ENCODE measurements around the gene RNF125.
"Not testable (repeated sequence)": the region's sequence is repeated elsewhere in the genome, so short reads cannot be mapped to it uniquely, and the experiment has no call there.

The RNF125 gene

GRCh38 chr18:32018331-32019250 lies at the start of gene RNF125:
Gene RNF125, plus strand, starts transcription at chr18:32018825. Its CDS starts 39 bp downstream, at chr18:32018864.
- DNase-seq, result peak; percentile 73

- DNase-seq, result no peak
These were observed 48.0 kb upstream of the RNF125 start for GRCh38 chr18:31970617-31971016.

- DNase-seq, result no peak
These were observed 44.6 kb upstream of the RNF125 start for GRCh38 chr18:31973929-31974546.

GRCh38 chr18:31976242-31976641 lies 42.4 kb upstream of the RNF125 start:
- no peak for DNase-seq

- peak; percentile 32 for DNase-seq
These were observed 41.3 kb upstream of the RNF125 start for GRCh38 chr18:31977270-31977872.

- DNase-seq, result no peak
These were observed 40.0 kb upstream of the RNF125 start for GRCh38 chr18:31978616-31979015.

GRCh38 chr18:31979714-31980113 lies 38.9 kb upstream of the RNF125 start:
- no peak for DNase-seq

GRCh38 chr18:31980863-31981262 lies 37.8 kb upstream of the RNF125 start:
- no peak for DNase-seq

- DNase-seq, result no peak
These were observed 35.6 kb upstream of the RNF125 start for GRCh38 chr18:31983020-31983419.

GRCh38 chr18:31983976-31984375 lies 34.6 kb upstream of the RNF125 start:
- DNase-seq, result no peak

- no peak for DNase-seq
These were observed 27.8 kb upstream of the RNF125 start for GRCh38 chr18:31990823-31991222.

- no peak for DNase-seq
These were observed 22.6 kb upstream of the RNF125 start for GRCh38 chr18:31996007-31996406.

- DNase-seq, result no peak
These were observed 19.7 kb upstream of the RNF125 start for GRCh38 chr18:31998880-31999412.

- not testable (repeated sequence) for DNase-seq
These were observed 17.5 kb upstream of the RNF125 start for GRCh38 chr18:32001141-32001540.

- not testable (repeated sequence) for DNase-seq
These were observed 14.8 kb upstream of the RNF125 start for GRCh38 chr18:32003822-32004221.

GRCh38 chr18:32010124-32010721 lies 8.4 kb upstream of the RNF125 start:
- no peak for DNase-seq

- no peak for DNase-seq
These were observed 7.4 kb upstream of the RNF125 start for GRCh38 chr18:32011193-32011592.

- DNase-seq, result peak; percentile 6
These were observed 775 bp downstream of the RNF125 start for GRCh38 chr18:32019251-32019948.

GRCh38 chr18:32019949-32020625 lies 1.5 kb downstream of the RNF125 start:
- not testable (repeated sequence) for DNase-seq

GRCh38 chr18:32021756-32022564 lies 3.3 kb downstream of the RNF125 start:
- no peak for DNase-seq

GRCh38 chr18:32025744-32026143 lies 7.1 kb downstream of the RNF125 start:
- DNase-seq, result no peak
